Progenitor cell of endocrine pancreas (in vitro differentiated cells): ENCODE measurements around the gene GLDC. TPM values are rescaled to one million over a fixed set of nuclear protein-coding genes. Genes with fewer than 3 reads are reported as not detected.

ENCODE experiments used
- DNase-seq: peaks from one replicate; pipeline ENCODE4 v3.0.0; 2021; ENCODE audit warnings: low spot score; ENCODE audit not compliant: unreplicated experiment
- H3K27ac Mint-ChIP-seq: 2 replicates; pipeline ENCODE4 v1.8.0; 2021; ENCODE audit warnings: mild to moderate bottlenecking, moderate library complexity, mixed read lengths
- H3K27me3 Mint-ChIP-seq: 2 replicates; pipeline ENCODE4 v1.8.0; 2021; ENCODE audit warnings: mixed read lengths
- H3K36me3 Mint-ChIP-seq: 2 replicates; pipeline ENCODE4 v1.8.0; 2022; ENCODE audit warnings: mixed read lengths; ENCODE audit not compliant: insufficient read depth
- H3K4me1 Mint-ChIP-seq: 2 replicates; pipeline ENCODE4 v1.8.0; 2021; ENCODE audit warnings: low read depth, mixed read lengths
- H3K4me3 Mint-ChIP-seq: 2 replicates; pipeline ENCODE4 v1.8.0; 2021; ENCODE audit warnings: low read depth, mild to moderate bottlenecking, moderate library complexity, mixed read lengths
- H3K9me3 Mint-ChIP-seq: 2 replicates; pipeline ENCODE4 v1.8.0; 2021; ENCODE audit warnings: low read depth, mixed read lengths
- CTCF ChIP-seq: fragments of 200-600 bp; sonication (generic); IDR thresholded peaks from one replicate; pipeline ENCODE4 v1.5.0; 2021; ENCODE audit warnings: antibody characterized with exemption, mild to moderate bottlenecking; ENCODE audit not compliant: unreplicated experiment
- total RNA-seq: library from RNA; stranded (reverse); gene quantifications from 2 replicates; pipeline ENCODE4 v1.2.1, GENCODE V29; 2021

Gene GLDC
- total RNA-seq, 1 donor from 2014 or later = 11.3 TPM

- Mint-ChIP-seq H3K27me3 (peaks cover 18% of the 10 kb centered on the region), H3K4me3 (no peak overlapping the region), H3K27ac (no peak overlapping the region), H3K36me3 (no peaks in the 10 kb centered on the region), H3K9me3 (no peaks in the 10 kb centered on the region), H3K4me1 (peaks cover 7% of the 10 kb centered on the region)
- TF ChIP-seq CTCF = no peak
- DNase-seq = no peak
Measured at GRCh38 chr9:6640268-6641051, 5.1 kb downstream of the GLDC start.

GRCh38 chr9:6639622-6640021 is 5.9 kb downstream of the GLDC start:
- H3K4me1 Mint-ChIP-seq = peaks cover 4% of the 10 kb centered on the region

GRCh38 chr9:6634444-6634843 is 11.1 kb downstream of the GLDC start:
- Mint-ChIP-seq H3K4me3 (no peak overlapping the region), H3K27ac (no peak overlapping the region), H3K9me3 (no peaks in the 10 kb centered on the region), H3K4me1 (no peaks in the 10 kb centered on the region), H3K36me3 (no peaks in the 10 kb centered on the region), H3K27me3 (peaks cover 6% of the 10 kb centered on the region)
- no peak for TF ChIP-seq CTCF
- DNase-seq = no peak

More at GRCh38 chr9:6639622-6640021, 5.9 kb downstream of the GLDC start:
- TF ChIP-seq CTCF = no peak
- Mint-ChIP-seq H3K27me3 (peaks cover 15% of the 10 kb centered on the region), H3K4me3 (no peak overlapping the region), H3K27ac (no peak overlapping the region), H3K9me3 (no peaks in the 10 kb centered on the region), H3K36me3 (no peaks in the 10 kb centered on the region)
- DNase-seq = no peak

- peaks cover 6% of the 10 kb centered on the region for H3K27me3 Mint-ChIP-seq
- no peak for TF ChIP-seq CTCF
- H3K27ac Mint-ChIP-seq = no peak overlapping the region
- DNase-seq = no peak
- no peaks in the 10 kb centered on the region for H3K9me3 Mint-ChIP-seq
- H3K4me1 Mint-ChIP-seq = no peaks in the 10 kb centered on the region
- H3K4me3 Mint-ChIP-seq = no peak overlapping the region
- no peaks in the 10 kb centered on the region for H3K36me3 Mint-ChIP-seq
Measured at GRCh38 chr9:6633378-6633777, 12.2 kb downstream of the GLDC start.

GRCh38 chr9:6632516-6633183 is 12.9 kb downstream of the GLDC start:
- H3K4me1 Mint-ChIP-seq = no peaks in the 10 kb centered on the region
- H3K36me3 Mint-ChIP-seq = no peaks in the 10 kb centered on the region
- H3K4me3 Mint-ChIP-seq = no peak overlapping the region
- no peak overlapping the region for H3K27ac Mint-ChIP-seq
- H3K9me3 Mint-ChIP-seq = no peaks in the 10 kb centered on the region
- no peak for TF ChIP-seq CTCF
- no peak for DNase-seq
- H3K27me3 Mint-ChIP-seq = peaks cover 6% of the 10 kb centered on the region
